ACHN (cell line): ENCODE data around the gene KRTAP9-7.

Experiments used
- DNase-seq: peaks from one replicate; pipeline ENCODE4 v3.0.0-alpha.2; 2015
- in situ Hi-C: cut with HindIII; loops from 2 replicates; pipeline ENCODE4 v1.10.0; 2017; ENCODE audit warnings: low sequenced_read_pairs, low pct_ligation_motif_present, low pct_unique_long_range_greater_than_20kb

Gene KRTAP9-7

DNA sequence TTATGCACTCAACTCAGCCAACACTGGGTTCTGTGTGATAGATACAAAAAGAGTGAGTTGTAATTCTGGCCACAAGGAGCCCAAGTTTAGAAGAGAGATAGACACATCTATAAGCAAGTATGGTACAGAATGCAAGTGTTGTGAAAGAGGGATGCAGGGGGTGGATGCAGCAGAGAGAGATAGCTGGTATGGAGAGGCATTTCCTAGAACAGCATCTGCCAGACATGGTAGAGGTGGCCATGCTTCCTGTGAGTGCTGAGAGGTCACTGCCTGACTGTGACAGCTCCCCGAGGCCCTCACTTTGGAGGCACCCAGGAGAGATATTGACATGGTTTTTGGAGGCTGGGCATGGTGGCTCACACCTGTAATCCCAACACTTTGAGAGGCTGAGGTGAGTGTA is 35.6 kb downstream of the KRTAP9-7 start:
- in situ Hi-C loops = no loop called here

DNA sequence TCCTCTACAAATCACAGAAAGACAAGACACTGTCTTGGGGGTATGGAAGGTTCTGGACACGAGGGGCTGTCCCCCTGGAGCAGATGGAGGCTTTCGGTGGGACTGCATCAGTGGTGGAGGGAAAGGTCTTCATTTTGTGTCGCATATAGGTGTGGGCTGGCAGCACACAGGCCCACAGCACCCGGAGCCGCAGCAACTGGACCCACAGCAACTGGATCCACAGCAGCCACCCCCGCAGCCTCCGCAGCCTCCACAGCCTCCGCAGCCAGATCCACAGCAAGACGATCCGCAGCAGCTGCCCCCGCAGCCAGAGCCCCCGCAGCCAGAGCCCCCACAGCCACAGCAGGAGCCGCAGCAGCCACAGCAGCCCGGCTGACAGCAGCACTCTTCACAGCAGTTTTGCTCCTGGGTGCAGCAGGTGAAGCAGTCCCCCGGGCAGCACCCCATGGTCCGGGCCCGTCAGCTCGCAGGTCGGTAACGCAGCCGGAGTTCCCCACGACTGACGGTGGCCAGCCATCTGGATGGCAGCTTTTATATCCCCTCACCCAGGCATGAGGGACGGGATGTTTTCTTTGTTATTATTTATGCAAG is 39.8 kb downstream of the KRTAP9-7 start, which contains the start of gene KRTAP17-1:
KRTAP17-1 (minus strand) TSS at position 507 of the 591 bp plus-strand sequence; CDS start at position 447, 60 bp downstream.
- no peak for DNase-seq
- in situ Hi-C loops = no loop called here

More for the DNA sequence above, 35.6 kb downstream of the KRTAP9-7 start:
- no peak for DNase-seq

DNA sequence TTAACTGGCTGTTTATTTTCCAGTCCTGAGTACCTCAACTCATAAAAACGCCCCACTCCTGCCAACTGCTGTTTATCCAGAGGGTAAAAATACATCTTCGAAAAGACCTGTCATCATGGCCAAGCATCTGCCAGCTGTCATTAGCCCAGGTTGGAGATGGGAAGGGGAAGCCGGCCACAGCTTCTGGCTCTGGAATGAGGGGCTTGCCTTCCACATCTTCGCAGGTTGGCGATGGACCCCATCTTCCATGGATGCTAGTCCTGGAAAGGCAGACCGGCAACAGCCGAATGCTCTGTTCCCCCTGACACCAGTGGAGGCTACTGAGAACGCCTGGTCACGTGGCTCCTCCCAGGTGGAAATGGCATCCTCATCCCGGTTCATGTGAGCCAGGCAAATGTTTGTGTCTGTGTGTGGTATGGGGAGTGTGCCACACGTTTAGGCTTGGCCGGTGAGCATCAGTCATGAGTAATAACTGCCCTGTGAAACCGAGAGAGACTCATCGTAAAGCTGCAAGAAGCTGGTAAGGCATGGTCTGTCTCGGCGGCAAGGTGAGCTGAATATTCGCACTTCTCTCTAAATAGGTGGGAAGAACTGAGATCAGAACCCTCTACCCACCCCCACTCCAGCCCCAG is 40.4 kb downstream of the KRTAP9-7 start:
- no peak for DNase-seq
- in situ Hi-C loops = no loop called here

DNA sequence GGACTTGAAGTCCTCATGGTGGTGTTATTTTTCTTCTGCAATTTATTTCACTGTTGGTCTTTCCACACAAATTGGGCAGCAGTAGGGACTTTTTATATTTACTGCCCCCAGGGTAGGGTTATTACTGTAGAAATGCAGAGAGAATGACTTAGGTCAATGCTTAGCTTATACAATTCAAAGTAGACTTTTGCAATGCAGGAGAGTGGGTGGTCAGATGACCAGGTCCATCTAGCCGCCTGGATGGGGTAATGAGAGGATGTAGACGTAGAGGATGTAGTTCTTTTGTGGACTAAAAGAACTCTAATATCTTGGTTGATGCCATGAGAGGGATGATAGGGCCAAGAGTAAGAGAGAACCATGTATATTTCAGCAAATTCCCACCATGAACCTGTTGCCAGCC is 42.7 kb downstream of the KRTAP9-7 start:
- in situ Hi-C loops = no loop called here
- no peak for DNase-seq

DNA sequence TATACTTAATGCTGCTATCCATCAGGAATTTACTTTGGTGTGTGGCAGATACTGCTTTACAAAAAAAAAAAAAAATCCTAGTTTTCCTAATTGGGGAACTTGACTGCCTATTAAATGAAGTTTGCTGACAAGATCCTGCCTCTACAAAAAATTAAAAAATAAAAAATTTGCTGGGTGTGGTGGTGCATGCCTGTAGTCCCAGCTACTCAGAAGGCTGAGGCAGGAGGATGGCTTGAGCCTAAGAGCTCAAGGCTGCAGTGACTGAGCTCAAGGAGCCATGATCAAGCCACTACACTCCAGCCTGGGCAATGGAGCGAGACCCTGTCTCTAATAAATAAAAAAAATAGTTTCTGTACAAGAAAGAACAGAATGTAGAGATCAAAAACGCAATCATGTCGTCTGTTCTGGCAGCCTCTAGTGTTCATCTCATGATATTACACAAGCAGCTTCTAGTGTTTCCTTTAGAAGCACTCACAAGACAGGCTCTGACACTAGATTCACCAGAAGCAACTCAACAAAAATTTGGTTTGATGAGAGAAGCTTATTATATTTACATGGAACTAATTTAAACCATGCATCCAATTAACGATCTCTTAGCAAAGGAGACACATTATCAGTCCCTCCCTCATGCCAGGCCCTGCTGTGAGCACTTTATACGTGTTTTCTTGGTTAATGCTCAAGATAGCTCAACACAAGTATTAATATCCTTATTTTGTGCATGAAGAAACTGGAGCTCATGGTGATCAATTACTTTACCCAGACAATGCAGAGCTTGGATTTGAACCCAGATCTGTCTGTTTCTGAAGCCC is 46.8 kb downstream of the KRTAP9-7 start:
- DNase-seq = peak; percentile 62

DNA sequence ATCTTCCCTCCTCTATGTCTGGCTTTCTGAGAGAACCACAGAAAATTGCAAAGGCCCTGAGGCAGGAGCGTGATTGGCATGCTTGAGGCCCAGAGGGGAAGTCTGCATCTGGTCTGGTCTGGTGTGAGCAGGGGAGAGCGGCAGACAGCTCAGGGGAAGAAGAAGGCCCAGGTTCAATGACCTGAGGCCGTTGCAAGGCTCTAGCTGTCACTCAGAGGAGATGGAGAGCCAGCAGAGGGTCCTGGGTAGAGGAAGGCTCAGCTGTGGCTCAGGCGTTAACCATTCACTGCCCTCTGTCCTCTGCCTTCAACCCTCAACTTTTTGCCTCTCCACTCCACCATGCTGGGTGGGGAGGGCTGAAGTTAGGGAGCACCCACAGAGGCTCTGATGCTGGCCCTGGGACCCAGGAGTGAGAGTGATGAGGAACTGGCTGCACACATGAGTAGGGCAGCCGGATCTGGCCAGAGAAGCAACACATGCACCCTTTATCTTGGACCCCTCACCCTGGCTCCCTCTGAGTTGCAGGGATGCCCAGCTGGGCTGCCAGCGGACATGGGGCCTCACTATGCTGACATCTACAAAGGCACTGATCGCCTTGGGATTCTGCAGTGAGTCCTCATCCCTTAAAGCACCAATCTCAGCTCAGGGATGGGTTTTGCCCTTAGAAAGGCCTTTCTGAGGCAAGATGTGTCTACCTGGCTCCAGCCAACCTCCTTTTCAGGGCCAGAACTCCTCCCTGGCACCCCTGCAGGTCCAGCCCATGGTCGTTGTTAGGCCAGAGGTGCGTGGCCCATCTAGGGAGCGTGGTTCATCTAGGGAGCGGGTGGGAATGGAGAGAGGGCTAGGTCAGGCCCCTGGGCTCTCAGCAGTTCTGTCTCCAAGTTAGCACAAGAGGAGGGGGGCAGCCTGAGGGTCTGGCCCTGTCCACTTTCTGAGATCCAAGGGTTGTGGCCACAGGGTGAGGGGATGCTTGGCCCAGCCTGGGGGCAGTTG is 47.7 kb downstream of the KRTAP9-7 start:
- no peak for DNase-seq
- in situ Hi-C loops = no loop called here

More for the DNA sequence above, 46.8 kb downstream of the KRTAP9-7 start:
- in situ Hi-C loops = no loop called here

DNA sequence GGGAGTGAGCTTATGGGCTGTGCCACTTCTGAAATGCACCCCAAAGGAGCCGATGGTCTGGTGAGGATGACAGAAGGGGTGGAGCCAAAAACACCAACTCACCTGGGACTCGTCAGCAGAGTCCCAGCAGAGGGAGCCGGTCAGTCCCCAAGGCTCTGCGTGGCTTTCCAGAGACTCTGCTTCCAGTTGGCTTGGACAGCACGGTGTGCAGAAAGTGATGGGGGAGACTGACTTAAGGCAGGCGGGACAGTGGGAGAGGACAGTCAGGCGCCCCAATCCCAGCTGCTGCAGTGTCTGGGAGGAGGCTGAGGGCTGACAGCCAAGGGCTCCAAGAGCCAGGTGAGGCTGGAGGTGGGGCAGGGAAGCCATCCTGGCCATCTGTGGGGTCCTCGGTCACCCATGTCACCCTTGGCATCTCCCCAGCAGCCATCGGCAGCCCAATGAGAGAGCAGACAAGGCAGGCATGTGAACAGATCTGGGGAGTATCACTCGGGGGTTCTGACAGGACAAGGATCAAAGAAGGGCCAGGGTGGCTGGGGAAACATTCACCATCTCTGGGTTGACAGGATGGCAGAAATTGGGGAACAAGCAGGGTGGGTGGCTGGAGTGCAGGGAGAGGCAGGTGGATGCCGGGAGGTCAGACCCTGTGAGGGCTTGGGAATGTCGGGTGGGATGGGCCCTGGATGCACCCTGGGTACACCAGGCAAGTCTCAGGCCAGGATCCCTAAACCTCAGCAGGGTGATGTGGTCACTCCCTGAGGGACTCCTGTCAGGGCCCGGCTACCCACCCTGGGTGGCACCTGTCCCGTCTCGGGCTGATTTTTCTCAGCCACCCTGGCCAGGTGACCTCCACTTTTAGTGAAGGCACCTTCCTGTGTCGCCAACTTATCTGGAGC is 48.9 kb downstream of the KRTAP9-7 start:
- peak; percentile 34 for DNase-seq
- in situ Hi-C loops = no loop called here

DNA sequence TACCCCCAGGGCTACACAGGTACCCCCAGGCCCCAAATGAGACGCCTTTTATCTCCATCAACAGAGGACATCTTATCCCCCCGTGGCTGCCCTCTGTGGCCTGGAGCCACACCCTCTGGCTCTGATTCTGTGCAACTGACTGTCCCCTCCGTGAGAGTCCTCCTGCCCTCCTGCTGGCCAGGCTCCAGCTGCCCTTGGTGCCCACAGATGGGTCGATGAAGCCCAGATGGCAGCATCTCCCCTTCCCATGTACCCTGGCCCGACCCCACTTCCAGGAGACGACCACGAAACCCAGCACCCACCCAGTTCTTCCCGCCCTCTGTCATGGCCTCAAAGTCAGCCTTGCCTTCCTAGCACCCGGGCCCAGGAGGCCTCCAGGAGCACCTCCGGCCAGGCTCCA is 49.6 kb downstream of the KRTAP9-7 start:
- in situ Hi-C loops = no loop called here

DNA sequence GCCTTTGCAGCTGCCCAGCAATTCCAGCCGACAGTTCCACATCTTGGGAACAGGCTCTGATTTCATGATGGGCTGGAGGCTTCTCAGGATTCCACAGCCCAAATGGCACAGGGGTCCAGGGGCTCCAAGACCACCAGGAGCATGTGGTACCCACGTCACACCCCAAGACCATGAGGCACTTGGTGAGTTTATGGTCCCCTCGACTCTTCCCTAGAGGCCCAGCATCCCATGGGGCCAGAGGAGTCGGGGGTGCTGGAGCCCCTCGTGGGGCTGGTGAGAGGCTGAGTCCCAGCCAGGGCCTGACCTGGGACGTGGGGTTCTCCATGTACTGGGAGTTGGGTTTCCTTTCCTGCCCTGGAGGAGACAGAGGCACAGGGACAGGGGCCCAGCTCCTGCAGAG is 50.1 kb downstream of the KRTAP9-7 start:
- no peak for DNase-seq
- in situ Hi-C loops = no loop called here

More for the DNA sequence above, 49.6 kb downstream of the KRTAP9-7 start:
- DNase-seq = no peak
